A673 (cell line): ENCODE data around the gene ERLEC1. TPM values are rescaled to one million over a fixed set of nuclear protein-coding genes. Genes with fewer than 3 reads are reported as not detected.

ENCODE experiments used
- BruUV-seq: library from RNA; stranded (reverse); fragments of 400-500 nt; replicated peaks from 2 replicates; lab custom pipeline; 2021; lab: Mats Ljungman, UMichigan
- CTCF ChIA-PET: fragments of 300-600 bp; sonication (Branson Sonifier 250); formaldehyde crosslinking; loops from one replicate; lab custom pipeline; 2022; ENCODE audit warnings: antibody characterized with exemption; lab: Charles Lee
- POLR2A ChIA-PET: fragments of 300-600 bp; sonication (Branson Sonifier 250); formaldehyde crosslinking; loops from one replicate; lab custom pipeline; 2022; ENCODE audit warnings: antibody characterized with exemption; ENCODE audit not compliant: low non-redundant PET; lab: Charles Lee
- DNase-seq: peaks from one replicate; pipeline ENCODE4 v3.0.0-alpha.2; 2015; ENCODE audit warnings: low spot score
- H3K27ac ChIP-seq: fragments of 200-600 bp; sonication (generic); 2 replicates; pipeline ENCODE4 v1.5.1; 2016; ENCODE audit warnings: mixed run types, low read depth, mild to moderate bottlenecking, mixed read lengths, antibody characterized with exemption, low read length; ENCODE audit not compliant: poor library complexity, severe bottlenecking
- H3K27me3 ChIP-seq: fragments of 200-600 bp; sonication (generic); replicated peaks from 2 replicates; pipeline ENCODE4 v1.6.1; 2017; ENCODE audit warnings: mixed run types, low read depth, mild to moderate bottlenecking, mixed read lengths, antibody characterized with exemption, low read length; ENCODE audit not compliant: insufficient read depth, poor library complexity
- H3K36me3 ChIP-seq: fragments of 200-600 bp; sonication (generic); 2 replicates; pipeline ENCODE4 v1.6.1; 2016; ENCODE audit warnings: mixed run types, mild to moderate bottlenecking, mixed read lengths, antibody characterized with exemption, low read length; ENCODE audit not compliant: insufficient read depth, poor library complexity, severe bottlenecking
- H3K4me1 ChIP-seq: fragments of 200-600 bp; sonication (generic); 2 replicates; pipeline ENCODE4 v1.6.1; 2017; ENCODE audit warnings: mixed run types, mild to moderate bottlenecking, mixed read lengths, antibody characterized with exemption, low read length; ENCODE audit not compliant: insufficient read depth, poor library complexity, severe bottlenecking
- H3K4me3 ChIP-seq: fragments of 200-600 bp; sonication (generic); 2 replicates; pipeline ENCODE4 v1.5.1; 2016; ENCODE audit warnings: low read depth, mixed run types, mild to moderate bottlenecking, mixed read lengths, low read length; ENCODE audit not compliant: poor library complexity, severe bottlenecking
- H3K9me3 ChIP-seq: fragments of 200-600 bp; sonication (generic); 2 replicates; pipeline ENCODE4 v1.6.1; 2016; ENCODE audit warnings: mixed run types, low read depth, mild to moderate bottlenecking, mixed read lengths, antibody characterized with exemption, low read length; ENCODE audit not compliant: poor library complexity, severe bottlenecking
- CTCF ChIP-seq: fragments of 300-800, 200-600 bp; sonication (generic); conservative IDR thresholded peaks from 2 replicates; pipeline ENCODE4 v1.5.1; 2017; ENCODE audit warnings: low read depth, mild to moderate bottlenecking, antibody characterized with exemption, low read length, moderate library complexity, mixed read lengths
- EZH2 ChIP-seq: fragments of 200-600 bp; sonication (generic); IDR thresholded peaks from 2 replicates; pipeline ENCODE4 v1.6.1; 2017; ENCODE audit warnings: borderline replicate concordance, low read depth, mild to moderate bottlenecking, mixed read lengths, antibody characterized with exemption, low read length; ENCODE audit not compliant: poor library complexity, severe bottlenecking
- intact Hi-C: fragments of 100-400 bp; cut with micrococcal nuclease; formaldehyde crosslinking; loops from one replicate; pipeline ENCODE4 v1.10.0; 2022; ENCODE audit not compliant: unreplicated experiment
- total RNA-seq: library from RNA; stranded (reverse); gene quantifications from 2 replicates; pipeline ENCODE4 v1.2.3, GENCODE V29; 2021

ERLEC1 gene
- total RNA-seq, 1 experiment from 2014 or later = 27.7 TPM

GRCh38 chr2:53826587-53827397 lies 39.9 kb downstream of the ERLEC1 start:
- BruUV-seq = no TSS peak
- ChIA-PET CTCF (no interaction called here), POLR2A (no interaction called here)
- Histone ChIP-seq H3K27ac (no peak overlapping the region), H3K36me3 (no peaks in the 10 kb centered on the region), H3K27me3 (no peaks in the 10 kb centered on the region), H3K4me3 (no peak overlapping the region), H3K4me1 (no peaks in the 10 kb centered on the region), H3K9me3 (no peaks in the 10 kb centered on the region)
- intact Hi-C loops = loop anchor here (10.0 kb wide), 1 partner anchor 402 kb away; no protein-coding TSS in a partner anchor
- TF ChIP-seq EZH2 (no peak), CTCF (no peak)
- DNase-seq = no peak

DNA sequence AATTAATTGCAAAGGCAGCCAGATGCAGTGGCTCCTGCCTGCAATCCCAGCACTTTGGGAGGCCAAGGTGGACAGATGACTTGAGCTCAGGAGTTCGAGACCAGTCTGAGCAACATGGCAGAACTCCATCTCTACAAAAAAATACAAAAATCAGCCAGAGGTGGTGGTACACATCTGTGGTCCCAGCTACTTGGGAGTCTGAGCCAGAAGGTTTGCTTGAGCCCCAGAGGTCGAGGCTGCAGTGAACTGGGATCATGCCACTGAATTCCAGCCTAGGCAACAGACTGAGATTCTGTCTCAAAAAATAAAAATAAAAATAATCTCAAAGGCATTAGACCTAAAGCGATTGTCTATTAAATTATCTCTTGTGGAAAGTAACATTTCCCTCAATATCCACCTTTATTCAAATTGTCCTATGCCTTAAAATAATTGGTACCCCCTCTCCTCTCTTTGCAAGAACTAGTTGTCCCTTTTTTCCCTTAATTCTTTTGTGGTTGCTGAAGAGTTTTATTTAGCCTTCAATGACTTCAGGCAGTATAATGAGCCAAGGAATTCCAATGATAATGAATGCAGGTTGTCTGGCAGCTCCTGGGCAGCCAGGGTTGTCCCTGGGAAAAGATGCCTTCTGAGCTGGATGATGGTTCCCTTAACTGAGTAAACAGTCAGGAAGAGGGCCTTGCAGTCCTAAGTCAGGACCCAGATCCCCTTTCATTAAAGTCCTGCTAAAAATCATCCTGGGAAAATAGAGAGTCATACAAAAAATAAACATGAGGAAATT lies 40.7 kb downstream of the ERLEC1 start:
- Histone ChIP-seq H3K27ac (no peak overlapping the region), H3K4me1 (no peaks in the 10 kb centered on the region), H3K36me3 (no peaks in the 10 kb centered on the region), H3K9me3 (no peaks in the 10 kb centered on the region), H3K27me3 (no peaks in the 10 kb centered on the region), H3K4me3 (no peak overlapping the region)
- POLR2A ChIA-PET = no interaction called here
- DNase-seq = no peak
- intact Hi-C loops = loop anchor here (10.0 kb wide), 1 partner anchor 403 kb away; no protein-coding TSS in a partner anchor
- no TSS peak for BruUV-seq
- no peak for TF ChIP-seq EZH2
- no peak for TF ChIP-seq CTCF
- CTCF ChIA-PET = no interaction called here

GRCh38 chr2:53828331-53828730 lies 41.5 kb downstream of the ERLEC1 start:
- TF ChIP-seq CTCF = no peak
- TF ChIP-seq EZH2 = no peak
- CTCF ChIA-PET = no interaction called here
- POLR2A ChIA-PET = no interaction called here
- Histone ChIP-seq H3K9me3 (no peaks in the 10 kb centered on the region), H3K4me3 (no peak overlapping the region), H3K27ac (no peak overlapping the region), H3K36me3 (no peaks in the 10 kb centered on the region), H3K4me1 (no peaks in the 10 kb centered on the region), H3K27me3 (no peaks in the 10 kb centered on the region)
- DNase-seq = no peak
- intact Hi-C loops = loop anchor here (10.0 kb wide), 1 partner anchor 404 kb away; no protein-coding TSS in a partner anchor
- BruUV-seq = no TSS peak
